Mammary epithelial cell (primary cell): ENCODE data around the gene MAPK8.

Experiments
- EZH2 ChIP-seq: IDR thresholded peaks from 2 replicates; pipeline ENCODE4 v1.6.1; 2012; ENCODE audit warnings: low read length, inconsistent platforms, borderline replicate concordance
- TF ChIP-seq, protein P1 (sequence below), 2 donors: IDR thresholded peaks in 1 of 2; conservative IDR thresholded peaks in 1 of 2; 2 replicates each; pipeline ENCODE4 v1.5.1; 2011 to 2012; ENCODE audit warnings: inconsistent platforms in 2 of 2, low read length in 2 of 2, mild to moderate bottlenecking in 2 of 2, control low read depth in 1 of 2, low read depth in 1 of 2; ENCODE audit not compliant: insufficient read depth in 1 of 2; ENCODE audit errors: extremely low read depth in 1 of 2

DNA sequence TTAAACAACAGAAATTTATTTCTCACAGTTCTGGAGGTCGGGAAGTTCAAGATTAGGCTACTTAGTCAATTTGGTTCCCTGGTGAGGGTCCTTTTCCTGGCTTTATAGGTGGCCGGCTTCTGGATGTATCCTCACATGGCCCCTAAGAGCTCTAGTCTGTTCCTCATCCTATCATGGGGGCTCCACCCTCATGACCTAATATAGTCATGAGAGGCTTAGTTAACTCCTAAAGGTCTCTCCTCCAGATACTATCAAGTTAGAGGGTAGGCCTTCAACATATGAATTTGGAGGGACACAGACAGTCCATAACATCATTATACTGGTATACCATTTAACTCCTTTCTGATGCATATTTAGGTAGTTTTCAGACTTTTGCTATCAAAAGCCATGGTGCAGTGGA lies 7.6 kb downstream of the MAPK8 start:
- TF ChIP-seq, protein P1, sequence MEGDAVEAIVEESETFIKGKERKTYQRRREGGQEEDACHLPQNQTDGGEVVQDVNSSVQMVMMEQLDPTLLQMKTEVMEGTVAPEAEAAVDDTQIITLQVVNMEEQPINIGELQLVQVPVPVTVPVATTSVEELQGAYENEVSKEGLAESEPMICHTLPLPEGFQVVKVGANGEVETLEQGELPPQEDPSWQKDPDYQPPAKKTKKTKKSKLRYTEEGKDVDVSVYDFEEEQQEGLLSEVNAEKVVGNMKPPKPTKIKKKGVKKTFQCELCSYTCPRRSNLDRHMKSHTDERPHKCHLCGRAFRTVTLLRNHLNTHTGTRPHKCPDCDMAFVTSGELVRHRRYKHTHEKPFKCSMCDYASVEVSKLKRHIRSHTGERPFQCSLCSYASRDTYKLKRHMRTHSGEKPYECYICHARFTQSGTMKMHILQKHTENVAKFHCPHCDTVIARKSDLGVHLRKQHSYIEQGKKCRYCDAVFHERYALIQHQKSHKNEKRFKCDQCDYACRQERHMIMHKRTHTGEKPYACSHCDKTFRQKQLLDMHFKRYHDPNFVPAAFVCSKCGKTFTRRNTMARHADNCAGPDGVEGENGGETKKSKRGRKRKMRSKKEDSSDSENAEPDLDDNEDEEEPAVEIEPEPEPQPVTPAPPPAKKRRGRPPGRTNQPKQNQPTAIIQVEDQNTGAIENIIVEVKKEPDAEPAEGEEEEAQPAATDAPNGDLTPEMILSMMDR (conservative IDR thresholded peaks at IDR 0.05 in 1 of 2, IDR thresholded peaks at IDR 0.05 in 1 of 2; ENCODE audit: extremely low read depth in 1 of 2, insufficient read depth in 1 of 2, low read depth in 1 of 2, low read length in 2 of 2), result no peak
- TF ChIP-seq EZH2, result no peak
